Hepatocyte (in vitro differentiated cells): ENCODE results near the gene SOX14. TPM values are rescaled to one million over a fixed set of nuclear protein-coding genes. Genes with fewer than 3 reads are reported as not detected.

Source experiments
- DNase-seq: peaks from one replicate; pipeline ENCODE4 v3.0.0-alpha.2; 2016; ENCODE audit warnings: low spot score
- H2AFZ ChIP-seq: fragments of 200-600 bp; sonication (generic); 2 replicates; pipeline ENCODE4 v1.6.0; 2016; ENCODE audit warnings: antibody characterized with exemption, mild to moderate bottlenecking
- H3K27ac ChIP-seq: fragments of 200-600 bp; sonication (generic); 2 replicates; pipeline ENCODE4 v1.5.1; 2016; ENCODE audit warnings: mild to moderate bottlenecking
- H3K27me3 ChIP-seq: fragments of 200-600 bp; sonication (generic); 2 replicates; pipeline ENCODE4 v1.6.1; 2016
- H3K36me3 ChIP-seq: fragments of 200-600 bp; sonication (generic); replicated peaks from 2 replicates; pipeline ENCODE4 v1.5.1; 2016; ENCODE audit warnings: low read depth; ENCODE audit not compliant: insufficient read depth
- H3K4me1 ChIP-seq: fragments of 200-600 bp; sonication (generic); 2 replicates; pipeline ENCODE4 v1.5.1; 2016; ENCODE audit warnings: mild to moderate bottlenecking, moderate library complexity; ENCODE audit not compliant: insufficient read depth
- H3K4me2 ChIP-seq: fragments of 200-600 bp; sonication (generic); 2 replicates; pipeline ENCODE4 v1.6.0; 2016
- H3K4me3 ChIP-seq: fragments of 200-600 bp; sonication (generic); 2 replicates; pipeline ENCODE4 v1.5.1; 2016; ENCODE audit warnings: mild to moderate bottlenecking
- H3K79me2 ChIP-seq: fragments of 200-600 bp; sonication (generic); 2 replicates; pipeline ENCODE4 v1.6.0; 2017; ENCODE audit warnings: mild to moderate bottlenecking
- H3K9me2 ChIP-seq: fragments of 200-600 bp; sonication (generic); replicated peaks from 2 replicates; pipeline ENCODE4 v1.6.0; 2017; ENCODE audit warnings: mild to moderate bottlenecking; ENCODE audit not compliant: insufficient read depth
- H3K9me3 ChIP-seq: fragments of 200-600 bp; sonication (generic); 2 replicates; pipeline ENCODE4 v1.5.1; 2016; ENCODE audit warnings: low read depth, mild to moderate bottlenecking
- H4K20me1 ChIP-seq: fragments of 200-600 bp; sonication (generic); 2 replicates; pipeline ENCODE4 v1.6.0; 2016; ENCODE audit warnings: mild to moderate bottlenecking; ENCODE audit not compliant: insufficient read depth, poor library complexity, severe bottlenecking
- CTCF ChIP-seq: fragments of 200-600 bp; sonication (generic); IDR thresholded peaks from 2 replicates; pipeline ENCODE4 v1.5.1; 2016; ENCODE audit warnings: antibody characterized with exemption, mild to moderate bottlenecking; ENCODE audit not compliant: poor library complexity
- EZH2 ChIP-seq: fragments of 200-600 bp; sonication (generic); IDR thresholded peaks from 2 replicates; pipeline ENCODE4 v1.6.1; 2016; ENCODE audit warnings: antibody characterized with exemption, mild to moderate bottlenecking, borderline replicate concordance
- EZH2phosphoT487 ChIP-seq: fragments of 200-600 bp; sonication (generic); IDR thresholded peaks from one replicate; pipeline ENCODE4 v1.6.1; 2018; ENCODE audit warnings: antibody characterized with exemption, mild to moderate bottlenecking, low read depth, moderate library complexity; ENCODE audit not compliant: unreplicated experiment, severe bottlenecking
- WGBS: methylation state at CpG from one replicate; pipeline ENCODE4 v1.1.6; 2016; ENCODE audit warnings: low lambda C conversion rate; ENCODE audit errors: missing lambda C conversion rate; 5-methylcytosine and 5-hydroxymethylcytosine counted together
- polyA plus RNA-seq: library from polyadenylated mRNA; unstranded; fragments of >200 nt; fragmentation: Nextera tagmentation; extraction: Ambion mirVana; gene quantifications from 2 replicates; pipeline ENCODE4 v1.2.1, GENCODE V29; 2016
- total RNA-seq: library from RNA; depleted of rRNA; stranded (reverse); fragments of >200 nt; gene quantifications from 2 replicates; pipeline ENCODE4 v1.2.3, GENCODE V29; 2014

SOX14 gene
- total and polyA plus RNA-seq, 2 experiments from 2014 or later = 0.18 TPM; not detected in 1

- TF ChIP-seq EZH2 (no peak), CTCF (no peak), EZH2phosphoT487 (no peak)
- Histone ChIP-seq H3K27me3 (no peaks in the 10 kb centered on the region), H3K4me2 (no peak overlapping the region), H3K79me2 (no peaks in the 10 kb centered on the region), H3K9me2 (no peaks in the 10 kb centered on the region), H4K20me1 (no peaks in the 10 kb centered on the region), H3K9me3 (no peaks in the 10 kb centered on the region), H3K36me3 (no peaks in the 10 kb centered on the region), H3K27ac (no peak overlapping the region), H3K4me1 (no peaks in the 10 kb centered on the region), H3K4me3 (no peak overlapping the region), H2AFZ (no peak overlapping the region)
- no peak for DNase-seq
- 34% methylated on average over 9 of the region's 9 CpGs for WGBS
Observed at GRCh38 chr3:137807998-137808397, 43.9 kb downstream of the SOX14 start.

GRCh38 chr3:137809509-137809908 lies 45.4 kb downstream of the SOX14 start:
- Histone ChIP-seq H3K4me2 (no peak overlapping the region), H3K36me3 (no peaks in the 10 kb centered on the region), H3K27me3 (no peaks in the 10 kb centered on the region), H3K4me1 (no peaks in the 10 kb centered on the region), H3K9me3 (no peaks in the 10 kb centered on the region), H3K9me2 (no peaks in the 10 kb centered on the region), H3K27ac (no peak overlapping the region), H2AFZ (no peak overlapping the region), H3K4me3 (no peak overlapping the region), H4K20me1 (no peaks in the 10 kb centered on the region), H3K79me2 (no peaks in the 10 kb centered on the region)
- TF ChIP-seq EZH2phosphoT487 (no peak), CTCF (no peak), EZH2 (no peak)
- no peak for DNase-seq

GRCh38 chr3:137812023-137812422 lies 47.9 kb downstream of the SOX14 start:
- Histone ChIP-seq H3K9me3 (no peaks in the 10 kb centered on the region), H3K4me2 (no peak overlapping the region), H2AFZ (no peak overlapping the region), H4K20me1 (no peaks in the 10 kb centered on the region), H3K27me3 (no peaks in the 10 kb centered on the region), H3K4me3 (no peak overlapping the region), H3K9me2 (no peaks in the 10 kb centered on the region), H3K4me1 (no peaks in the 10 kb centered on the region), H3K36me3 (no peaks in the 10 kb centered on the region), H3K79me2 (no peaks in the 10 kb centered on the region), H3K27ac (no peak overlapping the region)
- WGBS = 53% methylated on average over 4 of the region's 4 CpGs
- DNase-seq = no peak
- TF ChIP-seq EZH2phosphoT487 (no peak), EZH2 (no peak), CTCF (no peak)

- H4K20me1 ChIP-seq = no peaks in the 10 kb centered on the region
- WGBS = 93% methylated on average over 8 of the region's 8 CpGs
- no peaks in the 10 kb centered on the region for H3K9me2 ChIP-seq
- H3K4me2 ChIP-seq = no peak overlapping the region
- no peak for TF ChIP-seq EZH2phosphoT487
- TF ChIP-seq EZH2 = no peak
- TF ChIP-seq CTCF = no peak
- no peak overlapping the region for H3K27ac ChIP-seq
- no peaks in the 10 kb centered on the region for H3K4me1 ChIP-seq
- no peak overlapping the region for H2AFZ ChIP-seq
- no peak for DNase-seq
- H3K27me3 ChIP-seq = no peaks in the 10 kb centered on the region
- no peaks in the 10 kb centered on the region for H3K79me2 ChIP-seq
- no peaks in the 10 kb centered on the region for H3K36me3 ChIP-seq
- H3K4me3 ChIP-seq = no peak overlapping the region
- no peaks in the 10 kb centered on the region for H3K9me3 ChIP-seq
Observed at GRCh38 chr3:137815251-137815650, 51.1 kb downstream of the SOX14 start.
